D721Med (cell line): ENCODE data around the gene TXNDC11.

Source experiments
- DNase-seq: peaks from one replicate; pipeline ENCODE4 v3.0.0; 2011; ENCODE audit warnings: low spot score; ENCODE audit not compliant: insufficient read length
- FAIRE-seq: peaks from 2 replicates; lab custom pipeline; 2011; peaks lifted over from hg19 to GRCh38; lab: Jason Lieb, UNC
- TF ChIP-seq, protein P1 (sequence below): IDR thresholded peaks from 2 replicates; pipeline ENCODE4 v1.5.1; 2012; ENCODE audit warnings: mild to moderate bottlenecking, control low read depth; ENCODE audit not compliant: insufficient read depth; ENCODE audit errors: missing control alignments

Gene TXNDC11

DNA sequence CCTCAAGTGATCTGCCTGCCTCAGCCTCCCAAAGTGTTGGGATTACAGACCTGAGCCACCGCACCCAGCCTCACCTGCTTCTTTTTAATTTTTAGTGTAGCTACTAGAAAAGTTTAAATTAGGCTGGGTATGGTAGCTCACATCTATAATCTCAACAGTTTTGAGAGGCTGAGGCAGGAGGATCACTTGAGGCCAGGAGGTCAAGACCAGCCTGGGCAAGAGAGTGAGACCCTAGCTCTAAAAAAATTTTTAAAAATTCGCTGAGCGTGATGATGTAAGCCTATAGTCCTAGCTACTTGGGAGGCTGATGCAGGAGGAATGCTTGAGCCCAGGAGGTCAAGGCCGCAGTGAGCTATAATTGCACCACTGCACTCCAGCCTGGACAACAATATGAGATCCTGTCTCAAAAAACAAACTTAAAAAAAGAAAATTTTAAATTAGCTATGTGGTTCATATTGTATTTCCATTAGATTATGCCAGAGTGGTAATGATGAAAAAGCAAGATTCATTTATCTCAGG is 34.9 kb downstream of the TXNDC11 start:
- FAIRE-seq (no peak), DNase-seq (no peak)
- TF ChIP-seq, protein P1, sequence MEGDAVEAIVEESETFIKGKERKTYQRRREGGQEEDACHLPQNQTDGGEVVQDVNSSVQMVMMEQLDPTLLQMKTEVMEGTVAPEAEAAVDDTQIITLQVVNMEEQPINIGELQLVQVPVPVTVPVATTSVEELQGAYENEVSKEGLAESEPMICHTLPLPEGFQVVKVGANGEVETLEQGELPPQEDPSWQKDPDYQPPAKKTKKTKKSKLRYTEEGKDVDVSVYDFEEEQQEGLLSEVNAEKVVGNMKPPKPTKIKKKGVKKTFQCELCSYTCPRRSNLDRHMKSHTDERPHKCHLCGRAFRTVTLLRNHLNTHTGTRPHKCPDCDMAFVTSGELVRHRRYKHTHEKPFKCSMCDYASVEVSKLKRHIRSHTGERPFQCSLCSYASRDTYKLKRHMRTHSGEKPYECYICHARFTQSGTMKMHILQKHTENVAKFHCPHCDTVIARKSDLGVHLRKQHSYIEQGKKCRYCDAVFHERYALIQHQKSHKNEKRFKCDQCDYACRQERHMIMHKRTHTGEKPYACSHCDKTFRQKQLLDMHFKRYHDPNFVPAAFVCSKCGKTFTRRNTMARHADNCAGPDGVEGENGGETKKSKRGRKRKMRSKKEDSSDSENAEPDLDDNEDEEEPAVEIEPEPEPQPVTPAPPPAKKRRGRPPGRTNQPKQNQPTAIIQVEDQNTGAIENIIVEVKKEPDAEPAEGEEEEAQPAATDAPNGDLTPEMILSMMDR: no peak

DNA sequence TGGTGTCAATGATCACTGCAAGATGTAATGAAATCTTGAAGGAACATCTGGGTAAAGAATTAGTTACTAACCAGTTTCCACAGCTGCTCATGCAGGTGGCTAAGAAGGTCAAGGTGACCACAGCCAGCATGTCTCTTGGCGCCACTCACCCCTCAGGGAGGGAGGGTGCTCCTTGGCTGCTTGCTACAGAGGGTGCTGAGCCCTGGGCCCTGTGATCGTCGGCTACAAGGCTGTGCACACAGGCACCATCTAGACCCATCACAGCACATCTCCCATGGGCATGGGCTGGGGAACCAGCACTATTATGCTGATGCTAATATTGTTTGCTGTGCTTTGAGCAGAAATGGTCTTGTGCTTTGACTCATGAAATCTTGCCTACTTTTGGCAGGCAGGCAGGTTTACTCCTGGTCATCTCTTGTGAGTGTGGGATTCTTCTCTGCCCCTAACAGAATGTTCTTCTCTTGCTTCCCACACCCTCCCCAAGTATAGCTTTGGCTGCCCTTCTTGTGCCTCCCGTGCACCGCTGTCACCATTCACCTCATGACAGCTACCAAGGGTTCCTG is 36.4 kb downstream of the TXNDC11 start:
- DNase-seq: no peak
- no peak for FAIRE-seq
- TF ChIP-seq, protein P1: no peak

DNA sequence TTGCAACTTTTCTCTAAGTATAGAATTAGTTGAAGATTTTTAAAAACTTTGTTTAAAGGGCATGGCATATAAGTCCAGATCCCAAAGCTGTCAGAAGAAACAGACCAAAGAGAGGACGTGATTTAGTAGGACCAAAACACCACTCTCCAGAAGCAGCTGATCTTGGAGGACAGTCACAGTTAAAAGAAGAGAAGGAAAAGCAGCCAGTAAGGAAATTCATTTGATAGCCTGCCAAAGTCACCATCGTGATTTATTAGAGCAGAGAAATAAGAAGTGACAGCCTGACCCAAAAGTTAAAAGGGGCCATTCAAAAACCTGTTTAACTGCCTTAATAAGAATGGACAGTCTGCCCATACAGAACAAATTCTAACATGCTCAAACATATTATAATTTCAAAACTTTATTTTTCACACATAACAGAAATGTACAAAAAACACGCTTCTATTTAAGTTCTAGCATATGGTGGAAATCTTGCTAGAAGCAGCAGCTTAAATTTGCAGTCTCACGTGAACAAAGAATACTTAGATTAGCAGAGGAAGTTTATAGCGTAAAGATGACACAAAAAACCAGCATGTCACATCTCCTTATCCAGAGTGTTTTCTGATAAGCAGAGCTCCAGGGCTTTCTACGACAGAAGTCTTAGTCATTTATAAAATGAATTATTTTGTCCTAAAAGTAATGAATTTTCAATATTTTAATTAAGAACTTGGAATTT is 37.2 kb downstream of the TXNDC11 start:
- FAIRE-seq: no peak

DNA sequence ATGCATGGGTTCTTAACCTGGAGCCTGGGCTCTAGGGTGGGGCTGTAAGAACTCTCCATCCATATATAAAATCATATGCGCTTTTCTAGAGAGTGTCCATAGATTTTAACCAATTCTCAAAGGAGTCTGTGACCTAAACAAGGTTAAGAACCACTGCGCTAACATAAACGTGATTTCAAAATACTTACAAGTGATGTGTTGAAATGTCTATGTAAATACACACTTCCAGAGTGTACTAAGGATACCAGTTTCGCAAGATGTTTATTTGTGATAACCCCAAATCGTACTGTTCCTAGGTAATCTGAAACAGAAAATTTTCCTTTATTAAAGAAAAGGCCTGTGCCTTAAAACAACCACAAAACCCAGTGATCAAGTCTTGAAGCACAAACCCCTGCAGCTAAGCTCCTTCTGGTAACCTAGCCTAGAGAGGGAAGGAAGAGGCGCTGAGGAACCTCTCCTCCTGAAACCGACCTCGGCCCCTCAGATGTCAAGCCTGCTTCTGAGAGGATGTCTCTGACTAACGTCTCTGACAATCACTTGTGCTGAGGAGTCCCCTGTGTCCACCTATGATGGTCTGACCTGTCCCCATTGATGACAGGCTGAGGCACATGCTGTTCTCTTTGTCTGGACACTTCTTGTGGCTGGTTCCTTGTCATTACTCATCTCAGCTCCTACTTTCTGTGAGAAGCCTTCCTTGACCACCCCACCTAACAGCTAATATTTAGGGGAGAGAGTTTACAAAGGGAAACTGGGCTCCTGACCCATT is 42.2 kb downstream of the TXNDC11 start:
- DNase-seq (no peak), FAIRE-seq (no peak)
- TF ChIP-seq, protein P1: no peak

More for the DNA sequence above, 37.2 kb downstream of the TXNDC11 start:
- no peak for DNase-seq
- TF ChIP-seq, protein P1: no peak

DNA sequence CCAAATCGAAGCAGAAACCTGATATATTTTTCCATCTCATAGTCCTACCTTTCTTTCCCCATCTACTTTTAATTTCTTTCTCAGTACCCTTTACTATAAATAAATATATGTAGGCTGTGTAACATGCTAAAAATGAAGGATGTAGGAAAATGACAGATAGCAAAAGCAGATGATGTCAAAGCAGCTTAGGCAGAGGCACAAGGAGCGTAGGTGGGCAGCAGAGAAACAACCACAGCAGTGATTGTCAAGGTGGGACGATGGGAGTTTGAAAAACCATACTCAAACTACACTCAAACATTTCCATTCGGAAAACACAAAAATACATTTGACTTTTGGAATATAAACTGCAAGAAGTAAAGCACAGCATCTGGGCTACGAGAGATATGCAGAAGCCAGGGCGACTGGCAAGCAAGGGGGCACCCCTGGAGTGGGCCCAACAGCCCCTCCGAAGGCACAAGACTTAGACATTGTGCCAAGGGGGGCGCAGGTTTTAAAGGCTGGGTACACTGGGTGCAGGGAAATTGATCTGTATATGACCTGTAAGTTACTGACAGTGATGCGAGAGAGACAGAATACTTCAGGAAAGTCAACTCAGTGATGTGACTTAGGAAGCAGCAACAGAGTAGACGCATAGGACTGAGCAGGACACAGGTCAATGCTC is 43.3 kb downstream of the TXNDC11 start:
- TF ChIP-seq, protein P1: no peak
- FAIRE-seq (no peak), DNase-seq (no peak)

DNA sequence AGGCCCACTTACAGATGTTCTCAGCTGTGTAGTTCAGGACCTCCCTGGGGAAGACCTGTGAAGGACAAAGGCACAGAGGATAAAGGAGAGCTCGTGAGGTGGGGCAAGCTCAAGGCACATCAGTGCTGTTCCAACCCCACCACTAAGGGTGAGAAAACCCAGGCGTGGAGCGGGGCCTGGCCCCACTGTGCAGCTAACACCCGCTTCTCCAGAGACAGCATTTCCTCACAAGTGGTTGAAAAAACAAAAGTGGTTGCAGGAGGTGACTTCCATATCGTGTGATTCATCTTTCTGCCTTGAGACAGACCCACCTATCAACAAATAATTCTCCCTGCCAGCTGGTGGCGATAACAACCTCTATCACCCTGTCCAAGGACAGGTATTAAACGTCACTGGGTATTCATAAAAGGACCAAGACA is 44.4 kb downstream of the TXNDC11 start:
- FAIRE-seq (no peak), DNase-seq (no peak)
- TF ChIP-seq, protein P1: no peak
